Astrocyte (in vitro differentiated cells and primary cell): ENCODE measurements around the gene TGFB2.

Experiments
- EZH2 ChIP-seq: IDR thresholded peaks from 2 replicates; pipeline ENCODE4 v1.6.1; 2012; ENCODE audit warnings: mild to moderate bottlenecking, low read length, inconsistent platforms; ENCODE audit not compliant: insufficient read depth
- TF ChIP-seq, protein P1 (sequence below): IDR thresholded peaks from 2 replicates; pipeline ENCODE4 v1.5.1; 2011; ENCODE audit warnings: low read depth, mild to moderate bottlenecking, inconsistent platforms, low read length, moderate library complexity; ENCODE audit not compliant: insufficient read depth

DNA sequence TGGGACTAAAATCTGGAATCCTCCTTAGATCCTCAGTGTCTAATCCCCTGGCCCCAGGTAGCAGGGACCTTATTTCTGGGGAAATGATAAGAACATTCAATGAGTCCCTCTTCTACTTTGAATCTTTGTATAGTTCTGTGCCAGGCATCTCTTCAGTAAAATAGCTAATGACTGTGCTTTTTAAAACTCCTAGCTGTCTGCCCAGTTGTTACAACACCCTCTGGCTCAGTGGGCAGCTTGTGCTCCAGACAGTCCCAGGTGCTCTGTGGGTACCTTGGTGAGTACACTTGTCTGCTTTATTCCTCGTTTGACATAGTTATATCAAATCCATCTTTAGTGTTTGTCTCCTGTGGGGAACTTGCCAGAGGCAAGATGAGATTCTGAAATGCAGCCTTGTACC is 18.0 kb downstream of the TGFB2 start:
- TF ChIP-seq EZH2: no peak
- TF ChIP-seq, protein P1, sequence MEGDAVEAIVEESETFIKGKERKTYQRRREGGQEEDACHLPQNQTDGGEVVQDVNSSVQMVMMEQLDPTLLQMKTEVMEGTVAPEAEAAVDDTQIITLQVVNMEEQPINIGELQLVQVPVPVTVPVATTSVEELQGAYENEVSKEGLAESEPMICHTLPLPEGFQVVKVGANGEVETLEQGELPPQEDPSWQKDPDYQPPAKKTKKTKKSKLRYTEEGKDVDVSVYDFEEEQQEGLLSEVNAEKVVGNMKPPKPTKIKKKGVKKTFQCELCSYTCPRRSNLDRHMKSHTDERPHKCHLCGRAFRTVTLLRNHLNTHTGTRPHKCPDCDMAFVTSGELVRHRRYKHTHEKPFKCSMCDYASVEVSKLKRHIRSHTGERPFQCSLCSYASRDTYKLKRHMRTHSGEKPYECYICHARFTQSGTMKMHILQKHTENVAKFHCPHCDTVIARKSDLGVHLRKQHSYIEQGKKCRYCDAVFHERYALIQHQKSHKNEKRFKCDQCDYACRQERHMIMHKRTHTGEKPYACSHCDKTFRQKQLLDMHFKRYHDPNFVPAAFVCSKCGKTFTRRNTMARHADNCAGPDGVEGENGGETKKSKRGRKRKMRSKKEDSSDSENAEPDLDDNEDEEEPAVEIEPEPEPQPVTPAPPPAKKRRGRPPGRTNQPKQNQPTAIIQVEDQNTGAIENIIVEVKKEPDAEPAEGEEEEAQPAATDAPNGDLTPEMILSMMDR: no peak
